ENCODE results near the gene CHST10.
"Not testable (repeated sequence)": the region's sequence is repeated elsewhere in the genome, so short reads cannot be mapped to it uniquely, and the experiment has no call there.

The CHST10 gene

GRCh38 chr2:100391735-100392515, 25.5 kb downstream of the CHST10 start:
- Mint-ChIP-seq H3K27ac (no peak overlapping the region), H3K36me3 (peaks cover 20% of the 10 kb centered on the region), H3K4me3 (no peak overlapping the region), H3K9me3 (no peaks in the 10 kb centered on the region), H3K4me1 (peaks cover 37% of the 10 kb centered on the region), H3K27me3 (no peaks in the 10 kb centered on the region)
- ATAC-seq, result no peak

- Mint-ChIP-seq H3K36me3 (peaks cover 16% of the 10 kb centered on the region), H3K27ac (no peak overlapping the region), H3K27me3 (no peaks in the 10 kb centered on the region), H3K9me3 (no peaks in the 10 kb centered on the region), H3K4me1 (peaks cover 20% of the 10 kb centered on the region), H3K4me3 (no peak overlapping the region)
- ATAC-seq, result no peak
These were observed 27.2 kb downstream of the CHST10 start for GRCh38 chr2:100390001-100390940.

- Mint-ChIP-seq H3K4me1 (peaks cover 4% of the 10 kb centered on the region), H3K4me3 (no peak overlapping the region), H3K36me3 (peaks cover 16% of the 10 kb centered on the region), H3K27ac (no peak overlapping the region), H3K9me3 (no peaks in the 10 kb centered on the region), H3K27me3 (no peaks in the 10 kb centered on the region)
- no peak for ATAC-seq
These were observed 28.8 kb downstream of the CHST10 start for GRCh38 chr2:100388703-100389102.

- H3K4me3 Mint-ChIP-seq, result no peak overlapping the region
- H3K36me3 Mint-ChIP-seq, result peaks cover 7% of the 10 kb centered on the region
- no peaks in the 10 kb centered on the region for H3K27me3 Mint-ChIP-seq
- H3K9me3 Mint-ChIP-seq, result no peaks in the 10 kb centered on the region
- H3K4me1 Mint-ChIP-seq, result peaks cover 8% of the 10 kb centered on the region
- H3K27ac Mint-ChIP-seq, result no peak overlapping the region
- ATAC-seq, result no peak
These were observed 33.5 kb downstream of the CHST10 start for GRCh38 chr2:100383954-100384353.

GRCh38 chr2:100383306-100383705, 34.2 kb downstream of the CHST10 start:
- Mint-ChIP-seq H3K36me3 (peaks cover under 1% of the 10 kb centered on the region), H3K4me1 (peaks cover 8% of the 10 kb centered on the region), H3K27me3 (no peaks in the 10 kb centered on the region), H3K27ac (no peak overlapping the region), H3K4me3 (no peak overlapping the region), H3K9me3 (no peaks in the 10 kb centered on the region)
- no peak for ATAC-seq

GRCh38 chr2:100381240-100381639, 36.2 kb downstream of the CHST10 start:
- Mint-ChIP-seq H3K9me3 (no peaks in the 10 kb centered on the region), H3K4me3 (no peak overlapping the region), H3K27ac (no peak overlapping the region), H3K36me3 (no peaks in the 10 kb centered on the region), H3K27me3 (no peaks in the 10 kb centered on the region), H3K4me1 (peaks cover 12% of the 10 kb centered on the region)
- ATAC-seq, result peak; percentile 87

- Mint-ChIP-seq H3K27me3 (no peaks in the 10 kb centered on the region), H3K36me3 (no peaks in the 10 kb centered on the region), H3K4me1 (peaks cover 14% of the 10 kb centered on the region), H3K9me3 (no peaks in the 10 kb centered on the region), H3K4me3 (no peak overlapping the region), H3K27ac (no peak overlapping the region)
- no peak for ATAC-seq
These were observed 36.8 kb downstream of the CHST10 start for GRCh38 chr2:100380681-100381080.

- Mint-ChIP-seq H3K4me3 (no peak overlapping the region), H3K9me3 (peaks cover 5% of the 10 kb centered on the region), H3K36me3 (peaks cover 1% of the 10 kb centered on the region), H3K27me3 (peaks cover 8% of the 10 kb centered on the region), H3K4me1 (peaks cover 14% of the 10 kb centered on the region), H3K27ac (no peak overlapping the region)
- ATAC-seq, result no peak
These were observed 40.6 kb downstream of the CHST10 start for GRCh38 chr2:100376836-100377235.

GRCh38 chr2:100367163-100367562, 50.3 kb downstream of the CHST10 start:
- peaks cover 26% of the 10 kb centered on the region for H3K9me3 Mint-ChIP-seq
- H3K4me3 Mint-ChIP-seq, result no peak overlapping the region
- H3K27ac Mint-ChIP-seq, result no peak overlapping the region
- no peak for ATAC-seq
- no peaks in the 10 kb centered on the region for H3K4me1 Mint-ChIP-seq
- peaks cover 25% of the 10 kb centered on the region for H3K36me3 Mint-ChIP-seq
- peaks cover 24% of the 10 kb centered on the region for H3K27me3 Mint-ChIP-seq

GRCh38 chr2:100365434-100365833, 52.0 kb downstream of the CHST10 start:
- peaks cover 17% of the 10 kb centered on the region for H3K36me3 Mint-ChIP-seq
- peaks cover 19% of the 10 kb centered on the region for H3K9me3 Mint-ChIP-seq
- H3K4me3 Mint-ChIP-seq, result no peak overlapping the region
- H3K27ac Mint-ChIP-seq, result no peak overlapping the region
- H3K27me3 Mint-ChIP-seq, result peaks cover 24% of the 10 kb centered on the region
- ATAC-seq, result no peak
- H3K4me1 Mint-ChIP-seq, result no peaks in the 10 kb centered on the region

- not testable (repeated sequence) for H3K4me1 Mint-ChIP-seq, H3K4me3 Mint-ChIP-seq
These were observed 55.2 kb downstream of the CHST10 start for GRCh38 chr2:100362269-100362668.

GRCh38 chr2:100359576-100359975, 57.9 kb downstream of the CHST10 start:
- peaks cover 14% of the 10 kb centered on the region for H3K36me3 Mint-ChIP-seq
- no peak overlapping the region for H3K4me3 Mint-ChIP-seq
- H3K27ac Mint-ChIP-seq, result no peak overlapping the region
- H3K4me1 Mint-ChIP-seq, result peaks cover 5% of the 10 kb centered on the region
- no peak for ATAC-seq
- peaks cover 32% of the 10 kb centered on the region for H3K27me3 Mint-ChIP-seq
- peaks cover 18% of the 10 kb centered on the region for H3K9me3 Mint-ChIP-seq

More at GRCh38 chr2:100362269-100362668, 55.2 kb downstream of the CHST10 start:
- not testable (repeated sequence) for H3K36me3 Mint-ChIP-seq, ATAC-seq, H3K27ac Mint-ChIP-seq
- Mint-ChIP-seq H3K9me3 (peaks cover 11% of the 10 kb centered on the region), H3K27me3 (peaks cover 25% of the 10 kb centered on the region)

- Mint-ChIP-seq H3K4me1 (peaks cover 5% of the 10 kb centered on the region), H3K36me3 (peaks cover 14% of the 10 kb centered on the region), H3K27me3 (peaks cover 36% of the 10 kb centered on the region), H3K9me3 (peaks cover 16% of the 10 kb centered on the region), H3K4me3 (no peak overlapping the region), H3K27ac (no peak overlapping the region)
- ATAC-seq, result no peak
These were observed 58.9 kb downstream of the CHST10 start for GRCh38 chr2:100358554-100358953.

GRCh38 chr2:100352521-100352920, 64.9 kb downstream of the CHST10 start:
- Mint-ChIP-seq H3K36me3 (peaks cover 6% of the 10 kb centered on the region), H3K9me3 (peaks cover 7% of the 10 kb centered on the region), H3K4me1 (peaks cover 5% of the 10 kb centered on the region), H3K27me3 (peaks cover 66% of the 10 kb centered on the region), H3K27ac (no peak overlapping the region), H3K4me3 (no peak overlapping the region)
- no peak for ATAC-seq

- Mint-ChIP-seq H3K4me3 (no peak overlapping the region), H3K9me3 (no peaks in the 10 kb centered on the region), H3K36me3 (no peaks in the 10 kb centered on the region), H3K27ac (no peak overlapping the region), H3K27me3 (peaks cover 62% of the 10 kb centered on the region), H3K4me1 (no peaks in the 10 kb centered on the region)
- ATAC-seq, result no peak
These were observed 66.7 kb downstream of the CHST10 start for GRCh38 chr2:100350661-100351185.
